ENCODE measurements around the gene AOAH.
"Not testable (repeated sequence)": the region's sequence is repeated elsewhere in the genome, so short reads cannot be mapped to it uniquely, and the experiment has no call there.

AOAH gene

GRCh38 chr7:36658335-36659171, 65.7 kb downstream of the AOAH start:
- no peak for DNase-seq (ENCODE audit: low read depth in 2 of 2)

- DNase-seq (ENCODE audit: low read depth in 2 of 2) = no peak
Observed at GRCh38 chr7:36657036-36657660, 67.1 kb downstream of the AOAH start.

GRCh38 chr7:36654436-36654835, 69.9 kb downstream of the AOAH start:
- DNase-seq (ENCODE audit: low read depth in 2 of 2) = no peak

GRCh38 chr7:36653663-36654355, 70.5 kb downstream of the AOAH start:
- DNase-seq (ENCODE audit: low read depth in 2 of 2) = no peak

GRCh38 chr7:36653008-36653662, 71.2 kb downstream of the AOAH start:
- DNase-seq (ENCODE audit: low read depth in 2 of 2) = no peak

- no peak for DNase-seq (ENCODE audit: low read depth in 2 of 2)
Observed at GRCh38 chr7:36652431-36652830, 71.9 kb downstream of the AOAH start.

- DNase-seq (ENCODE audit: low read depth in 2 of 2) = no peak
Observed at GRCh38 chr7:36651404-36651803, 72.9 kb downstream of the AOAH start.

- no peak for DNase-seq (ENCODE audit: low read depth in 2 of 2)
Observed at GRCh38 chr7:36650766-36651312, 73.5 kb downstream of the AOAH start.

GRCh38 chr7:36650320-36650719, 74.0 kb downstream of the AOAH start:
- DNase-seq (ENCODE audit: low read depth in 2 of 2) = no peak

GRCh38 chr7:36649319-36649718, 75.0 kb downstream of the AOAH start:
- not testable (repeated sequence) for DNase-seq (ENCODE audit: low read depth in 2 of 2)

- no peak for DNase-seq (ENCODE audit: low read depth in 2 of 2)
Observed at GRCh38 chr7:36648441-36648840, 75.9 kb downstream of the AOAH start.

- DNase-seq (ENCODE audit: low read depth in 2 of 2) = no peak
Observed at GRCh38 chr7:36644625-36645422, 79.5 kb downstream of the AOAH start.

GRCh38 chr7:36642414-36642813, 81.9 kb downstream of the AOAH start:
- DNase-seq (ENCODE audit: low read depth in 2 of 2) = no peak

GRCh38 chr7:36642010-36642409, 82.3 kb downstream of the AOAH start:
- DNase-seq (ENCODE audit: low read depth in 2 of 2) = no peak

- DNase-seq (ENCODE audit: low read depth in 2 of 2) = no peak
Observed at GRCh38 chr7:36640682-36641081, 83.6 kb downstream of the AOAH start.

GRCh38 chr7:36639826-36640225, 84.5 kb downstream of the AOAH start:
- DNase-seq (ENCODE audit: low read depth in 2 of 2) = no peak

- no peak for DNase-seq (ENCODE audit: low read depth in 2 of 2)
Observed at GRCh38 chr7:36638586-36639263, 85.6 kb downstream of the AOAH start.

GRCh38 chr7:36638140-36638539, 86.2 kb downstream of the AOAH start:
- no peak for DNase-seq (ENCODE audit: low read depth in 2 of 2)

GRCh38 chr7:36637417-36637816, 86.9 kb downstream of the AOAH start:
- no peak for DNase-seq (ENCODE audit: low read depth in 2 of 2)

- DNase-seq (ENCODE audit: low read depth in 2 of 2) = no peak
Observed at GRCh38 chr7:36636126-36636525, 88.2 kb downstream of the AOAH start.

- no peak for DNase-seq (ENCODE audit: low read depth in 2 of 2)
Observed at GRCh38 chr7:36635091-36635490, 89.2 kb downstream of the AOAH start.

Measured in activated CD8-positive, alpha-beta memory T cell treated with anti-CD3 and anti-CD28 coated beads for 4 hours (primary cell).